Measurements from ENCODE around the gene RABGAP1. TPM values are rescaled to one million over a fixed set of nuclear protein-coding genes. Genes with fewer than 3 reads are reported as not detected.

The RABGAP1 gene
- total and polyA plus RNA-seq, 10 of the 15 experiments (the other 5 are each of a cell fraction or from before 2014, with no cell fraction given): 2.6 to 31.6 (median 12.5) TPM

DNA sequence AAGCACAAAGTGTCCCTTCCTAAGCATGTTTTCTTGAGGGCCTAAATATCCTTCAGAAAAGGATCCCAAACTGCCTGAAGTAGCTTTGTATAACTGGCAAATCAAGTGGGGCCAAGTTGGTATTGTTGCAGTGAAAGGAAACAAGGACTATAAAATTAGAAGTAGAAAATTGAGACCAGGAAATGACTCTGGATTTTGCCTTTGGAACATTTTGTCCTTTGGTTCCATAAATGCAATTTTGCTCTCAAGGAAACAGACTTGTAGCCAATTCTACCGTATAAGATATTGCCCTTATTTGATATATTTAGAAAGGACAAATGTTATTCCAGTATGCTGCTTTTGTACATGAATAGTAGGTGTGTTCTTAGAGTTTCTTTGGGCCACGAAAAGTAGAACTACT is 34.4 kb downstream of the RABGAP1 start:
- DNase-seq (ENCODE audit: low read depth, low spot score) (no peak), ATAC-seq (no peak), FAIRE-seq (no peak)
- CTCF ChIA-PET: interaction anchor here (1.0 to 2.2 kb wide), 2 partner anchors 16 to 380 kb away, joined by 3 to 7 read pairs; no protein-coding TSS in a partner anchor
- Histone ChIP-seq H3K79me2 (ENCODE audit: control insufficient read depth, insufficient read depth, low read length) (no peaks in the 10 kb centered on the region; the same call in 1 of the 2 replicates), H3K9me3 (replicated peaks; ENCODE audit: control insufficient read depth, insufficient read depth, low read length) (no peaks in the 10 kb centered on the region), H3K4me3 (no peak overlapping the region), H3K27me3 (replicated peaks in 1 of 2; ENCODE audit: control insufficient read depth in 2 of 2, insufficient read depth in 2 of 2, low read length in 1 of 2) (no peaks in the 10 kb centered on the region), H3K4me2 (ENCODE audit: control insufficient read depth, insufficient read depth) (no peak overlapping the region), H3K4me1 (ENCODE audit: control insufficient read depth, insufficient read depth, low read length) (no peaks in the 10 kb centered on the region), H2AFZ (ENCODE audit: control insufficient read depth, low read depth, low read length) (no peak overlapping the region), H4K20me1 (ENCODE audit: control insufficient read depth, insufficient read depth) (no peaks in the 10 kb centered on the region), H3K36me3 (ENCODE audit: control insufficient read depth in 2 of 2, insufficient read depth in 2 of 2, low read length in 1 of 2) (peaks cover 0 to 5% of the 10 kb centered on the region in 2 experiments; a peak in 2 of 4 replicates), H3K27ac (ENCODE audit: control insufficient read depth, insufficient read depth) (no peak overlapping the region), H3K9ac (ENCODE audit: control insufficient read depth, insufficient read depth, low read length) (no peak overlapping the region)
- POLR2A ChIA-PET: no interaction called here
- intact Hi-C loops (cut with micrococcal nuclease; ENCODE audit: unreplicated experiment): no loop called here
- SMC1A ChIA-PET (ENCODE audit: uncharacterized antibody, unreplicated experiment): interaction anchor here (0.7 to 1.8 kb wide), 5 partner anchors 10 to 74 kb away, joined by 3 to 8 read pairs (median 4); no protein-coding TSS in a partner anchor
- in situ Hi-C loops (cut with MboI): no loop called here
- 100% methylated on average over 2 of the region's 2 CpGs for WGBS (ENCODE audit: insufficient coverage, insufficient replicate concordance, low lambda C conversion rate, missing lambda C conversion rate)
- RAD21 ChIA-PET (ENCODE audit: unreplicated experiment): no interaction called here
- no TSS peak for BruUV-seq (replicated peaks)
- TF ChIP-seq NFIC (IDR thresholded peaks at IDR 0.05; ENCODE audit: low read depth, low read length) (no peak), MYC (IDR thresholded peaks at IDR 0.05; ENCODE audit: insufficient read depth, insufficient read length, insufficient replicate concordance, low read length, severe bottlenecking) (no peak), ZNF217 (IDR thresholded peaks at IDR 0.05) (no peak), ETV6 (conservative IDR thresholded peaks at IDR 0.05 in 1 of 2, IDR thresholded peaks at IDR 0.05 in 1 of 2; ENCODE audit: borderline replicate concordance in 1 of 2, low read depth in 1 of 2) (no peak), SIN3A (IDR thresholded peaks at IDR 0.05; ENCODE audit: low read depth, low read length) (no peak), MTA2 (IDR thresholded peaks at IDR 0.05; ENCODE audit: low read depth) (no peak), POLR2AphosphoS5 (IDR thresholded peaks at IDR 0.05; ENCODE audit: low read length) (no peak), ASH2L (IDR thresholded peaks at IDR 0.05; ENCODE audit: borderline replicate concordance, low read depth) (no peak), TCF12 (IDR thresholded peaks at IDR 0.05; ENCODE audit: low read depth, low read length) (no peak), IKZF1 (conservative IDR thresholded peaks at IDR 0.05) (no peak)
- TF ChIP-seq, protein P1, sequence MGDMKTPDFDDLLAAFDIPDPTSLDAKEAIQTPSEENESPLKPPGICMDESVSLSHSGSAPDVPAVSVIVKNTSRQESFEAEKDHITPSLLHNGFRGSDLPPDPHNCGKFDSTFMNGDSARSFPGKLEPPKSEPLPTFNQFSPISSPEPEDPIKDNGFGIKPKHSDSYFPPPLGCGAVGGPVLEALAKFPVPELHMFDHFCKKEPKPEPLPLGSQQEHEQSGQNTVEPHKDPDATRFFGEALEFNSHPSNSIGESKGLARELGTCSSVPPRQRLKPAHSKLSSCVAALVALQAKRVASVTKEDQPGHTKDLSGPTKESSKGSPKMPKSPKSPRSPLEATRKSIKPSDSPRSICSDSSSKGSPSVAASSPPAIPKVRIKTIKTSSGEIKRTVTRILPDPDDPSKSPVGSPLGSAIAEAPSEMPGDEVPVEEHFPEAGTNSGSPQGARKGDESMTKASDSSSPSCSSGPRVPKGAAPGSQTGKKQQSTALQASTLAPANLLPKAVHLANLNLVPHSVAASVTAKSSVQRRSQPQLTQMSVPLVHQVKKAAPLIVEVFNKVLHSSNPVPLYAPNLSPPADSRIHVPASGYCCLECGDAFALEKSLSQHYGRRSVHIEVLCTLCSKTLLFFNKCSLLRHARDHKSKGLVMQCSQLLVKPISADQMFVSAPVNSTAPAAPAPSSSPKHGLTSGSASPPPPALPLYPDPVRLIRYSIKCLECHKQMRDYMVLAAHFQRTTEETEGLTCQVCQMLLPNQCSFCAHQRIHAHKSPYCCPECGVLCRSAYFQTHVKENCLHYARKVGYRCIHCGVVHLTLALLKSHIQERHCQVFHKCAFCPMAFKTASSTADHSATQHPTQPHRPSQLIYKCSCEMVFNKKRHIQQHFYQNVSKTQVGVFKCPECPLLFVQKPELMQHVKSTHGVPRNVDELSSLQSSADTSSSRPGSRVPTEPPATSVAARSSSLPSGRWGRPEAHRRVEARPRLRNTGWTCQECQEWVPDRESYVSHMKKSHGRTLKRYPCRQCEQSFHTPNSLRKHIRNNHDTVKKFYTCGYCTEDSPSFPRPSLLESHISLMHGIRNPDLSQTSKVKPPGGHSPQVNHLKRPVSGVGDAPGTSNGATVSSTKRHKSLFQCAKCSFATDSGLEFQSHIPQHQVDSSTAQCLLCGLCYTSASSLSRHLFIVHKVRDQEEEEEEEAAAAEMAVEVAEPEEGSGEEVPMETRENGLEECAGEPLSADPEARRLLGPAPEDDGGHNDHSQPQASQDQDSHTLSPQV (IDR thresholded peaks at IDR 0.05): no peak
- TF ChIP-seq, protein P2, sequence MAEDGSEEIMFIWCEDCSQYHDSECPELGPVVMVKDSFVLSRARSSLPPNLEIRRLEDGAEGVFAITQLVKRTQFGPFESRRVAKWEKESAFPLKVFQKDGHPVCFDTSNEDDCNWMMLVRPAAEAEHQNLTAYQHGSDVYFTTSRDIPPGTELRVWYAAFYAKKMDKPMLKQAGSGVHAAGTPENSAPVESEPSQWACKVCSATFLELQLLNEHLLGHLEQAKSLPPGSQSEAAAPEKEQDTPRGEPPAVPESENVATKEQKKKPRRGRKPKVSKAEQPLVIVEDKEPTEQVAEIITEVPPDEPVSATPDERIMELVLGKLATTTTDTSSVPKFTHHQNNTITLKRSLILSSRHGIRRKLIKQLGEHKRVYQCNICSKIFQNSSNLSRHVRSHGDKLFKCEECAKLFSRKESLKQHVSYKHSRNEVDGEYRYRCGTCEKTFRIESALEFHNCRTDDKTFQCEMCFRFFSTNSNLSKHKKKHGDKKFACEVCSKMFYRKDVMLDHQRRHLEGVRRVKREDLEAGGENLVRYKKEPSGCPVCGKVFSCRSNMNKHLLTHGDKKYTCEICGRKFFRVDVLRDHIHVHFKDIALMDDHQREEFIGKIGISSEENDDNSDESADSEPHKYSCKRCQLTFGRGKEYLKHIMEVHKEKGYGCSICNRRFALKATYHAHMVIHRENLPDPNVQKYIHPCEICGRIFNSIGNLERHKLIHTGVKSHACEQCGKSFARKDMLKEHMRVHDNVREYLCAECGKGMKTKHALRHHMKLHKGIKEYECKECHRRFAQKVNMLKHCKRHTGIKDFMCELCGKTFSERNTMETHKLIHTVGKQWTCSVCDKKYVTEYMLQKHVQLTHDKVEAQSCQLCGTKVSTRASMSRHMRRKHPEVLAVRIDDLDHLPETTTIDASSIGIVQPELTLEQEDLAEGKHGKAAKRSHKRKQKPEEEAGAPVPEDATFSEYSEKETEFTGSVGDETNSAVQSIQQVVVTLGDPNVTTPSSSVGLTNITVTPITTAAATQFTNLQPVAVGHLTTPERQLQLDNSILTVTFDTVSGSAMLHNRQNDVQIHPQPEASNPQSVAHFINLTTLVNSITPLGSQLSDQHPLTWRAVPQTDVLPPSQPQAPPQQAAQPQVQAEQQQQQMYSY (CRISPR knock-in tag; IDR thresholded peaks at IDR 0.05): no peak
- TF ChIP-seq, protein P3, sequence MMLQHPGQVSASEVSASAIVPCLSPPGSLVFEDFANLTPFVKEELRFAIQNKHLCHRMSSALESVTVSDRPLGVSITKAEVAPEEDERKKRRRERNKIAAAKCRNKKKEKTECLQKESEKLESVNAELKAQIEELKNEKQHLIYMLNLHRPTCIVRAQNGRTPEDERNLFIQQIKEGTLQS (IDR thresholded peaks at IDR 0.05; ENCODE audit: borderline replicate concordance, extremely low read depth, low read depth, low read length): no peak
- TF ChIP-seq, protein P4, sequence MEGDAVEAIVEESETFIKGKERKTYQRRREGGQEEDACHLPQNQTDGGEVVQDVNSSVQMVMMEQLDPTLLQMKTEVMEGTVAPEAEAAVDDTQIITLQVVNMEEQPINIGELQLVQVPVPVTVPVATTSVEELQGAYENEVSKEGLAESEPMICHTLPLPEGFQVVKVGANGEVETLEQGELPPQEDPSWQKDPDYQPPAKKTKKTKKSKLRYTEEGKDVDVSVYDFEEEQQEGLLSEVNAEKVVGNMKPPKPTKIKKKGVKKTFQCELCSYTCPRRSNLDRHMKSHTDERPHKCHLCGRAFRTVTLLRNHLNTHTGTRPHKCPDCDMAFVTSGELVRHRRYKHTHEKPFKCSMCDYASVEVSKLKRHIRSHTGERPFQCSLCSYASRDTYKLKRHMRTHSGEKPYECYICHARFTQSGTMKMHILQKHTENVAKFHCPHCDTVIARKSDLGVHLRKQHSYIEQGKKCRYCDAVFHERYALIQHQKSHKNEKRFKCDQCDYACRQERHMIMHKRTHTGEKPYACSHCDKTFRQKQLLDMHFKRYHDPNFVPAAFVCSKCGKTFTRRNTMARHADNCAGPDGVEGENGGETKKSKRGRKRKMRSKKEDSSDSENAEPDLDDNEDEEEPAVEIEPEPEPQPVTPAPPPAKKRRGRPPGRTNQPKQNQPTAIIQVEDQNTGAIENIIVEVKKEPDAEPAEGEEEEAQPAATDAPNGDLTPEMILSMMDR (IDR thresholded peaks at IDR 0.05 in 2 of 3, conservative IDR thresholded peaks at IDR 0.05 in 1 of 3; ENCODE audit: control insufficient read depth in 2 of 3, extremely low read depth in 1 of 3, insufficient read depth in 1 of 3, low read depth in 3 of 3, low read length in 3 of 3): no peak
